ENCODE results near the gene VARS1. TPM values are rescaled to one million over a fixed set of nuclear protein-coding genes. Genes with fewer than 3 reads are reported as not detected.

VARS1 gene
- total RNA-seq (2014; rRNA removed; shearing (Covaris generic)) (47.0 and 51.2 TPM in 2 replicates), total RNA-seq (2022) (118 and 137 TPM in 2 replicates), Bru-seq, nascent RNA (percentile 72 among the genes with signal in this experiment), BruChase-seq, experiment 1, labeled RNA remaining after a 6-hour chase (percentile 90 among the genes with signal in this experiment), BruChase-seq, experiment 2, labeled RNA remaining after a 2-hour chase (percentile 82 among the genes with signal in this experiment)
- long read RNA-seq, full-length matches to known transcripts = 154 of 265 reads
- long read RNA-seq, partial matches to known transcripts = 41 of 265 reads
- long read RNA-seq, other reads (novel, unspliced or antisense) = 70 of 265 reads

DNA sequence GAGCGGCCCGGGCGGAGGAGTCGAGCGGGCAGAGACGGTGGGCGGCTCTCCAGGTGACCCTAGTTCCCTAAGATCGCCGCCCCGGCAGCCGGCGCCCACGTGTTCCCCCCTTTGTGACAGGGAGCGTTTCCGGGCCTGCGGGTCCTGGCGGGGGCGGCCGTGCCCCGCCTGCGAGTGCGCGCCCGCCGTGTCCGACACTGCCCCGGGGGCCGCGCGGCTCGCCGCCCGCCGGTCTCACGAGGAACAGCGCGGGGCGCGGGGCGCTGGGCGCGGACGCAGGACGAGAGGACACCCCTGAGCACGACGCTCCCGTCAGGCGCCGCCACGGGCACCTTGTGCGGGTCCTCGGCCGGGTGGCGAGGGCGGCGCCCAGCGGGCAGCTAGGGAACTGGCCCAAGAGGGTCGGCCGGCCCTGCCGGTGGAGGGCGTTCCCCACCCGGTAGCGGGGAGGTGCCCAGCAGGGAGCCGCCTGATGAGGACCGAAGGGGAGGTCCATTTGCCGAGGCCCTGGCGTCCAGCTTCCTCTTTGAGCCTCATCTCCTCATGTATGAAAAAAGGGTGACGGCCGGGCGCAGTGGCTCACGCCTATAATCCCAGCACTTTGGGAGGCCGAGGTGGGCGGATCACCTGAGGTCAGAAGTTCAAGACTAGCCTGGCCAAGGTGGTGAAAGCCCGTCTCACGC is at the start of gene VARS1:
TSS of gene VARS1 (minus strand) at position 137 of the 683 bp plus-strand sequence. CDS start 535 bp downstream, outside the sequence.
- H3K9me2 ChIP-seq (ENCODE audit: insufficient read depth, low read length) = no peaks in the 10 kb centered on the region
- POLR2A ChIA-PET = interaction anchor here (0.5 to 1.0 kb wide), 4 partner anchors 9 to 32 kb away, joined by 3 read pairs; partner anchors contain the start of gene HSPA1B
- DNase-seq (ENCODE audit: low spot score) = peak; percentile 92
- peak within 1 kb of the TSS; percentile 90 for H3K4me3 ChIP-seq (ENCODE audit: low read depth, low read length, poor library complexity, severe bottlenecking)
- TF ChIP-seq EZH2phosphoT487 (IDR thresholded peaks at IDR 0.05; ENCODE audit: borderline replicate concordance, low read depth, low read length) (no peak), CTCF (conservative IDR thresholded peaks at IDR 0.05; ENCODE audit: low read length) (peak; percentile 74)
- H3K36me3 ChIP-seq (ENCODE audit: insufficient read depth, low read length) = peaks cover 44% of the 10 kb centered on the region
- no TSS peak for BruUV-seq (replicated peaks)
- H2AFZ ChIP-seq (ENCODE audit: low read length) = peak within 1 kb of the TSS; percentile 50; the same call in 1 of the 2 replicates
- peak within 1 kb of the TSS; percentile 90 for H3K4me2 ChIP-seq (ENCODE audit: low read length)
- H3K4me1 ChIP-seq (ENCODE audit: insufficient read depth, low read length, poor library complexity, severe bottlenecking) = peaks cover 49% of the 10 kb centered on the region
- intact Hi-C loops (cut with micrococcal nuclease; ENCODE audit: unreplicated experiment) = loop anchor here (1.0 to 10.0 kb wide), 5 partner anchors 31 to 251 kb away; partner anchors contain the start of genes ATP6V1G2, DDX39B, HSPA1B and NEU1
- H3K27ac ChIP-seq (ENCODE audit: low read depth, low read length, poor library complexity, severe bottlenecking) = peak within 1 kb of the TSS; percentile 71
- H3K79me2 ChIP-seq (ENCODE audit: insufficient read depth, low read depth, low read length) = peaks cover 28% of the 10 kb centered on the region
- H4K20me1 ChIP-seq (ENCODE audit: insufficient read depth, low read length) = no peaks in the 10 kb centered on the region
- CTCF ChIA-PET (ENCODE audit: unreplicated experiment) = interaction anchor here (0.9 to 1.2 kb wide), 2 partner anchors 11 to 56 kb away, joined by 3 read pairs; partner anchors contain the start of genes LSM2 and MSH5
- no peaks in the 10 kb centered on the region for H3K9me3 ChIP-seq (ENCODE audit: low read length)

- no peak overlapping the region for H3K4me2 ChIP-seq (ENCODE audit: low read length)
- ChIA-PET CTCF (ENCODE audit: unreplicated experiment) (no interaction called here), POLR2A (interaction anchor here (0.8 to 1.0 kb wide), 2 partner anchors 12 to 117 kb away, joined by 4 read pairs; no protein-coding TSS in a partner anchor)
- peaks cover 2% of the 10 kb centered on the region for H3K4me1 ChIP-seq (ENCODE audit: insufficient read depth, low read length, poor library complexity, severe bottlenecking)
- no peak overlapping the region for H2AFZ ChIP-seq (ENCODE audit: low read length)
- BruUV-seq (replicated peaks) = no TSS peak
- H3K4me3 ChIP-seq (ENCODE audit: low read depth, low read length, poor library complexity, severe bottlenecking) = no peak overlapping the region
- H3K9me2 ChIP-seq (ENCODE audit: insufficient read depth, low read length) = no peaks in the 10 kb centered on the region
- no peak overlapping the region for H3K27ac ChIP-seq (ENCODE audit: low read depth, low read length, poor library complexity, severe bottlenecking)
- TF ChIP-seq CTCF (conservative IDR thresholded peaks at IDR 0.05; ENCODE audit: low read length) (no peak), EZH2phosphoT487 (IDR thresholded peaks at IDR 0.05; ENCODE audit: borderline replicate concordance, low read depth, low read length) (no peak)
- peaks cover 3% of the 10 kb centered on the region; the same call in 1 of the 2 replicates for H4K20me1 ChIP-seq (ENCODE audit: insufficient read depth, low read length)
- no peaks in the 10 kb centered on the region for H3K9me3 ChIP-seq (ENCODE audit: low read length)
- H3K36me3 ChIP-seq (ENCODE audit: insufficient read depth, low read length) = peaks cover 26% of the 10 kb centered on the region
- intact Hi-C loops (cut with micrococcal nuclease; ENCODE audit: unreplicated experiment) = no loop called here
- DNase-seq (ENCODE audit: low spot score) = no peak
- peaks cover 1% of the 10 kb centered on the region; the same call in 1 of the 2 replicates for H3K79me2 ChIP-seq (ENCODE audit: insufficient read depth, low read depth, low read length)
These were observed 49.0 kb upstream of the VARS1 start for GRCh38 chr6:31844507-31844906.

Measured in OCI-LY7 (cell line).